Measurements from ENCODE around the gene PMS2. TPM values are rescaled to one million over a fixed set of nuclear protein-coding genes. Genes with fewer than 3 reads are reported as not detected.
A peak's percentile ranks its signal among the peaks of the same experiment; 100 is the strongest.

PMS2 gene
- total and polyA plus RNA-seq, 2 donors (not counting 1 experiment from before 2014, with no cell fraction given): 8.1 to 20.3 TPM

- H3K9me3 Mint-ChIP-seq (ENCODE audit: insufficient read depth): no peaks in the 10 kb centered on the region
- H3K79me2 ChIP-seq (ENCODE audit: control insufficient read depth, insufficient read depth, low read length): peaks cover 9% of the 10 kb centered on the region
- ChIA-PET POLR2A (interaction anchor here (0.6 kb wide), 2 partner anchors 17 to 307 kb away, joined by 3 to 10 read pairs; no protein-coding TSS in a partner anchor), CTCF (interaction anchor here (0.7 to 2.6 kb wide), 6 partner anchors 11 to 298 kb away, joined by 3 to 10 read pairs (median 3); partner anchors contain the start of genes AIMP2 and PMS2)
- H3K4me1 ChIP-seq (ENCODE audit: control insufficient read depth in 2 of 2, insufficient read depth in 2 of 2, low read length in 2 of 2): peaks cover 15 to 22% of the 10 kb centered on the region in 2 donors
- peak; percentile 99 for ATAC-seq (ENCODE audit: low read depth)
- peak; percentile 80 for DNase-seq
- TF ChIP-seq, protein P1, sequence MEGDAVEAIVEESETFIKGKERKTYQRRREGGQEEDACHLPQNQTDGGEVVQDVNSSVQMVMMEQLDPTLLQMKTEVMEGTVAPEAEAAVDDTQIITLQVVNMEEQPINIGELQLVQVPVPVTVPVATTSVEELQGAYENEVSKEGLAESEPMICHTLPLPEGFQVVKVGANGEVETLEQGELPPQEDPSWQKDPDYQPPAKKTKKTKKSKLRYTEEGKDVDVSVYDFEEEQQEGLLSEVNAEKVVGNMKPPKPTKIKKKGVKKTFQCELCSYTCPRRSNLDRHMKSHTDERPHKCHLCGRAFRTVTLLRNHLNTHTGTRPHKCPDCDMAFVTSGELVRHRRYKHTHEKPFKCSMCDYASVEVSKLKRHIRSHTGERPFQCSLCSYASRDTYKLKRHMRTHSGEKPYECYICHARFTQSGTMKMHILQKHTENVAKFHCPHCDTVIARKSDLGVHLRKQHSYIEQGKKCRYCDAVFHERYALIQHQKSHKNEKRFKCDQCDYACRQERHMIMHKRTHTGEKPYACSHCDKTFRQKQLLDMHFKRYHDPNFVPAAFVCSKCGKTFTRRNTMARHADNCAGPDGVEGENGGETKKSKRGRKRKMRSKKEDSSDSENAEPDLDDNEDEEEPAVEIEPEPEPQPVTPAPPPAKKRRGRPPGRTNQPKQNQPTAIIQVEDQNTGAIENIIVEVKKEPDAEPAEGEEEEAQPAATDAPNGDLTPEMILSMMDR (IDR thresholded peaks at IDR 0.05): peak; percentile 41
- TF ChIP-seq EZH2 (IDR thresholded peaks at IDR 0.05; ENCODE audit: borderline replicate concordance, insufficient read depth, low read depth, low read length, poor library complexity, severe bottlenecking): no peak
- 41% methylated on average over 22 of the region's 22 CpGs for WGBS (ENCODE audit: insufficient coverage)
- peak overlapping the region; percentile 64 to 79 for H3K27ac ChIP-seq (ENCODE audit: low read length in 2 of 2)
- H2AFZ ChIP-seq (ENCODE audit: insufficient read depth, low read depth, low read length, poor library complexity, severe bottlenecking): peak overlapping the region; percentile 59
- peak overlapping the region; percentile 37 to 47 (median 41) for H3K4me3 ChIP-seq (ENCODE audit: control extremely low read depth in 1 of 5, extremely low read depth in 1 of 5, insufficient read depth in 1 of 5, low read depth in 2 of 5, low read length in 4 of 5)
- intact Hi-C loops (cut with micrococcal nuclease): loop anchor here (1.0 kb wide), 1 partner anchor 17 kb away; the partner anchor contains the start of genes AIMP2 and PMS2
- peak overlapping the region; percentile 94 for H3K27ac Mint-ChIP-seq
- H3K36me3 ChIP-seq (replicated peaks in 1 of 2; ENCODE audit: control extremely low read depth in 1 of 2, control insufficient read depth in 1 of 2, extremely low read depth in 1 of 2, insufficient read depth in 2 of 2, low read length in 1 of 2): peaks cover 13 to 76% of the 10 kb centered on the region in 2 experiments
- H3K4me2 ChIP-seq (replicated peaks; ENCODE audit: low read depth, low read length, poor library complexity, severe bottlenecking): peak overlapping the region; percentile 60
- H3K4me3 Mint-ChIP-seq: peak overlapping the region; percentile 79
- no peaks in the 10 kb centered on the region for H3K9me3 ChIP-seq (ENCODE audit: control extremely low read depth in 1 of 3, control insufficient read depth in 2 of 3, insufficient read depth in 1 of 3, low read length in 2 of 3)
- peak overlapping the region; percentile 26 for H3K9ac ChIP-seq (ENCODE audit: low read length)
- H3K4me1 Mint-ChIP-seq: peaks cover 22% of the 10 kb centered on the region
- H4K20me1 ChIP-seq (ENCODE audit: control insufficient read depth, insufficient read depth, low read length, poor library complexity, severe bottlenecking): no peaks in the 10 kb centered on the region
- no peaks in the 10 kb centered on the region for H3K27me3 Mint-ChIP-seq
- no peaks in the 10 kb centered on the region for H3K27me3 ChIP-seq (replicated peaks in 1 of 4; ENCODE audit: control extremely low read depth in 1 of 4, control insufficient read depth in 3 of 4, insufficient read depth in 4 of 4, low read length in 3 of 4)
These were observed 17.4 kb upstream of the PMS2 start for GRCh38 chr7:6026011-6026819.

Data from B cell (primary cell).